ENCODE results near the gene ANKMY1. TPM values are rescaled to one million over a fixed set of nuclear protein-coding genes. Genes with fewer than 3 reads are reported as not detected.
A peak's percentile ranks its signal among the peaks of the same experiment; 100 is the strongest.

Gene ANKMY1
- total and polyA plus RNA-seq, 8 donors, result 6.9 to 20.1 (median 10.7) TPM

- DNase-seq, result peak in 3 of 6 donors; percentile 26 to 53 (median 31)
Observed at GRCh38 chr2:240585681-240586197, 28.0 kb upstream of the ANKMY1 start.

GRCh38 chr2:240585101-240585500, 27.3 kb upstream of the ANKMY1 start:
- Histone ChIP-seq H3K27ac (no peak overlapping the region), H3K9me3 (no peaks in the 10 kb centered on the region), H3K36me3 (peaks cover 0 to 8% (median 0%) of the 10 kb centered on the region in 3 donors), H3K27me3 (no peaks in the 10 kb centered on the region), H3K4me3 (peak overlapping the region; percentile 90 to 96 (median 94)), H3K4me1 (peaks cover 15 to 29% (median 17%) of the 10 kb centered on the region in 3 donors)
- intact Hi-C loops (cut with DNase I), result no loop called here
- 57 to 70% methylated on average over 6 of the region's 6 CpGs for WGBS, 2 donors
- DNase-seq (peak in 2 of 6 donors; percentile 20 to 30), FAIRE-seq (no peak), ATAC-seq (no peak)
- TF ChIP-seq CTCF (IDR thresholded peaks at IDR 0.05), result no peak

More at GRCh38 chr2:240585681-240586197, 28.0 kb upstream of the ANKMY1 start:
- H3K27me3 ChIP-seq, result no peaks in the 10 kb centered on the region
- H3K36me3 ChIP-seq, result peaks cover 0 to 8% (median 0%) of the 10 kb centered on the region in 3 donors
- no peak for TF ChIP-seq CTCF (IDR thresholded peaks at IDR 0.05)
- FAIRE-seq (no peak), ATAC-seq (no peak)
- H3K27ac ChIP-seq, result peak overlapping the region; percentile 74 to 95 (median 84)
- peaks cover 10 to 24% (median 13%) of the 10 kb centered on the region in 3 donors for H3K4me1 ChIP-seq
- intact Hi-C loops (cut with DNase I), result no loop called here
- H3K4me3 ChIP-seq, result peak overlapping the region; percentile 90 to 96 (median 94)
- 0 to 2% methylated on average over 20 of the region's 20 CpGs for WGBS, 2 donors
- H3K9me3 ChIP-seq, result no peaks in the 10 kb centered on the region

- no peak for ATAC-seq
- intact Hi-C loops (cut with DNase I), result no loop called here
- Histone ChIP-seq H3K4me1 (peaks cover 18 to 35% (median 21%) of the 10 kb centered on the region in 3 donors), H3K36me3 (peaks cover 0 to 6% (median 0%) of the 10 kb centered on the region in 3 donors), H3K4me3 (peak overlapping the region in 2 of 4 donors; percentile 90 to 96), H3K9me3 (no peaks in the 10 kb centered on the region), H3K27ac (no peak overlapping the region), H3K27me3 (no peaks in the 10 kb centered on the region)
- DNase-seq, result peak in 2 of 6 donors; percentile 37 to 40
- TF ChIP-seq CTCF (IDR thresholded peaks at IDR 0.05), result no peak
- 76 to 79% methylated on average over 4 of the region's 4 CpGs for WGBS, 2 donors
- no peak for FAIRE-seq
Observed at GRCh38 chr2:240584486-240585031, 26.8 kb upstream of the ANKMY1 start.

- H3K27ac ChIP-seq, result no peak overlapping the region
- no peak for TF ChIP-seq CTCF (IDR thresholded peaks at IDR 0.05)
- H3K27me3 ChIP-seq, result no peaks in the 10 kb centered on the region
- no peak for ATAC-seq
- intact Hi-C loops (cut with DNase I), result no loop called here
- 82 to 91% methylated on average over 4 of the region's 4 CpGs for WGBS, 2 donors
- H3K4me1 ChIP-seq, result peaks cover 18 to 38% (median 21%) of the 10 kb centered on the region in 3 donors
- H3K4me3 ChIP-seq, result no peak overlapping the region
- no peaks in the 10 kb centered on the region for H3K36me3 ChIP-seq
- H3K9me3 ChIP-seq, result no peaks in the 10 kb centered on the region
- FAIRE-seq, result no peak
- no peak for DNase-seq
Observed at GRCh38 chr2:240583774-240584173, 26.0 kb upstream of the ANKMY1 start.

- no peaks in the 10 kb centered on the region for H3K27me3 ChIP-seq
- no peak for TF ChIP-seq CTCF (IDR thresholded peaks at IDR 0.05)
- ATAC-seq (no peak), DNase-seq (no peak), FAIRE-seq (no peak)
- H3K36me3 ChIP-seq, result no peaks in the 10 kb centered on the region
- H3K27ac ChIP-seq, result no peak overlapping the region
- peaks cover 18 to 32% (median 18%) of the 10 kb centered on the region in 3 donors for H3K4me1 ChIP-seq
- H3K9me3 ChIP-seq, result no peaks in the 10 kb centered on the region
- H3K4me3 ChIP-seq, result no peak overlapping the region
- intact Hi-C loops (cut with DNase I), result no loop called here
- WGBS, 2 donors, result 83 to 86% methylated on average over 3 of the region's 3 CpGs
Observed at GRCh38 chr2:240582781-240583180, 25.0 kb upstream of the ANKMY1 start.

Measured in pancreas (tissue), 10 donors.